HK-2 (cell line): Measurements from ENCODE around the gene PRKAR1A.
"Not testable (repeated sequence)": the region's sequence is repeated elsewhere in the genome, so short reads cannot be mapped to it uniquely, and the experiment has no call there.

Experiments used
- DNase-seq: peaks from one replicate; pipeline ENCODE4 v3.0.0-alpha.2; 2018; ENCODE audit not compliant: unreplicated experiment

PRKAR1A gene

DNA sequence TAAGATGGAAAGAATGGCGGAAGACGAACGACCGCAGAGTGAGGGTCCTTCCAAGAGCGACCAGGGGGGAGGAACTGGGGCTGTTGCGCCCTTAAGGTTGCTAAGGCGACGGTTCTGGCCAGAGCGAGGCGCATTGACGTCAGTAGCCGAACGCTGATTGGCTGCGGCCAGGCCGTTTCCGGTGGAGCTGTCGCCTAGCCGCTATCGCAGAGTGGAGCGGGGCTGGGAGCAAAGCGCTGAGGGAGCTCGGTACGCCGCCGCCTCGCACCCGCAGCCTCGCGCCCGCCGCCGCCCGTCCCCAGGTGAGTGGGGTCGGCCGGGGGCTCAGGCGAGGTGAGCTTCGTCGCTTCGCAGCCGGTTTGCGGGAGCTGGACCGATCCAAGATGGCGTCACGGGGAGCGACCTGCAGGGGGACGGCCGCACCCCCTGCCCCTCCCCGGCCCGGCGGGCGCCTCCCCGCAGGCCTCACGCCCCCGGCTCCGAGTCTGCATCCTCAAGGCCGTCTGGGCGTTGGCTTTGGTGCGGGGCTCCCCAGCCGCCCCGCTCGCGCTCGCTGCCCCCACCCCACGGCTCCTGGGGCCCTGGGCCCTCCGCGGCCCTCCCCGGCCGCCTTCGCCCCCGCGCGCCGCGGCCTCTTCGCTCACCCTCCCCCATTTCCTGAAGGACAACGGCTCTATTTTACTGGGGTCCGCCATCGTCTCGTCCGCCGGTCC lies at the start of gene PRKAR1A:
PRKAR1A (plus strand) TSS at position 184 of the 713 bp plus-strand sequence. CDS start 2,970 bp downstream, outside the sequence.
- peak; percentile 91 for DNase-seq

DNA sequence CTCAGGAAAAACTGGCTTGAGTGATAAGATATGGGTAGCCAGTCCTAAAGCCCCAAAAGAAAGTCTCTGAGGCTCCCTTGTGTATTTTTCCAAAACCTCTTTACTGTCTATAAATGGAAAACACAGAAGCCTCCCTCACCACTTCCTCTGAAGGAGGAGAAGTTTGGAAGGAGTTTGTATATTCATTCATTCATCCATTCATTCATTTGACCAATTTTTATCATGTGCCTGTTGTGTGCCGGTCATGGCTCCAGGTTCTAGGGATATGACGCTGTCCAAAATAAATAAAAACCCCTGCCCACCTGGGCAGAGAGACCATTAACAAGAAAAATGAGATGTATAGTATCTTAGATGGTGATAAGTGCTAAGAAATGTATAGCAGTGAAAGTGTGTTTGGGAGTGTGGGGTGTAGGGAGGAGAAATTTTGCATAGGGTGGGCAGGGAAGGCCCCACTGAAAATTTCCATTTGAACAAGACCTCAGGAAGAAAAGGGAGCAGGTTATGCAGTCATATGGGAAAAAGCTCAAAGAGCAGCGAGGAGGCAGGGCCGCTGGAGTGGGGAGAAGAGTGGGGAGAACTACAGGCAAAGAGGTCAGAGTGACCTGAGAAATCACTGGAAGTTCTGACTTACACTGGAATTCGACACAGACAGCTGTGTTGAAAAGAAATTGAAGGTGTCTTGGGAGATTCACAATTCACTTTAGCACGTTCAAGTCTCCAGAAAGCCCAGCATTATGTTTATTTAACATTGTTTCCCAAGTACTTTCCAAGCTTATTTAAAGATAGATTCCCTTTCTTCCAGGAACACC lies 48.8 kb upstream of the PRKAR1A start:
- no peak for DNase-seq

DNA sequence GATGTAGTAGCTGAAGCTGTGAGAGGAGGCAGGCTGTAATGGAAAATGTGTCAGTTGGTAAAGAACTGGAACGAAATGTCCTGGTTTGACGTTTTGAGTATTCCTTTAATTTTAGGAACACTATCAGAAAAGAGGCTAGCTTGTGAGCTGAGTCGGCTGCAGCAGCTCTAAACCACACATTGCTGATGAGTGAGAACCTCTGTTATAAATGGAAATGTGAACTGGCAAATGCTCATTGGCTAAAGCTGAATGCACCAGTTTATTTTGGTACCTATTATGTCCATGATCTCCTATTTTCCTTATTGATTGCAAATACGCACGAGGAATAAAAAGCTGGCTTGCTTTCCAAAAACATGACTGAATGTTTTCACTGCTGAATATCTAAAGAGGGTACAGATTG lies 43.9 kb upstream of the PRKAR1A start:
- no peak for DNase-seq

DNA sequence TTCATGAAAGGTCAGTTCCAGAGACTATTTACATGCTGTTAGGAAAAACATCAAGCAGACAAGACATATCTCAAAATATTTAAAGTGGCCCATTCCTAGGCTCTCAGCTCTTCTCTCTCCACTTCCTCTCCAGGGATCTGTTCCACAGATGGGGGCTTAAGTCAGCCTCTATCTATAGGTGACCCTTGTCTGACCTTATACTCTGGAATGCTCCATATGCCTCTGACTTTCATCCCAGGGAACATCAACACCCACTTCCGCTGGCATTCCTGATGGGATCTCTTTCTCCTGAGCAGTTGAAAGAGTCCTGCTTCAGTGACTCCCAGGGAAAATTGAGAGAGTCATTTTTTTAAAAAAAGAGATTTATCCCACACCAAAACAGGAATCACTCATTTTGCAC lies 43.4 kb upstream of the PRKAR1A start:
- DNase-seq, result no peak

DNA sequence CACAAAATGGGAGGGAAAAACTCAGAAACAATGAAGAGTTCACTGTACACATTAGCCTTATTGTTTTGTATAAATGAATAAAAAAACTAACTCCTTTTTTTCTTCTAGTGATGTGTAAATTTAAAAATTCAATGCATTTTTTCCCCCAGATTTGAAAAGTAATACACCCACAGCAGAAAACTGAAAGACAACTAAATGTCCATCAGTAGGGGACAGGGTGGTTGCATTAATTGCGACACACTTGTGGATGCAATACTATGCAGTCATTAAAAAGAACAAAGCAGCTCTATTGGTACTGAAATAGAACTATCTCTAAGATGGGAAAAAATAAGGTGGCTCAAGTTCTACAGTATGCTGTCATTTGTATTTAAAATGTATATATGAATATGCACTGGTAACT lies 41.3 kb upstream of the PRKAR1A start:
- DNase-seq, result no peak

GRCh38 chr17:68480885-68481284 lies 31.3 kb upstream of the PRKAR1A start:
- no peak for DNase-seq

GRCh38 chr17:68482576-68483041 lies 29.6 kb upstream of the PRKAR1A start:
- DNase-seq, result no peak

DNA sequence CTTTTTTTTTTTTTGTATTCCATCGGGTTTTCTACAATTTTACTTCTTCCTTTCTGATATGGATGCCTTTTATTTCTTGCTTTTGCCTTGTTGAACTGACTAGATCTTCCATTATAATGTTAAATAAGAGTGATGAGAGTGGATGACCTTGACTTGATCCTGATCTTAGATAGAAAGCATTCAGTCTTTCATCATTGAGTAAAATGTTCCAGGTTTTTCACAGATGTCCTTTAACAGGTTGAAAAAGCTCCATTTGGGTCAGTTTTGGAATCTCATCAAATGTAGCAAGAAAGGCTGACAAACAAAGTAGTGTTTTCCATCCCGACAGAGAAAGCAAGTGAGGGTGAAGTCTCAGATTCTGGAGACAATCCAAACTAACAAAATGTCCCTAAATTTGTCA lies 27.8 kb upstream of the PRKAR1A start:
- no peak for DNase-seq

GRCh38 chr17:68489919-68490318 lies 22.3 kb upstream of the PRKAR1A start:
- DNase-seq, result no peak

GRCh38 chr17:68491381-68492231 lies 20.6 kb upstream of the PRKAR1A start:
- no peak for DNase-seq

DNA sequence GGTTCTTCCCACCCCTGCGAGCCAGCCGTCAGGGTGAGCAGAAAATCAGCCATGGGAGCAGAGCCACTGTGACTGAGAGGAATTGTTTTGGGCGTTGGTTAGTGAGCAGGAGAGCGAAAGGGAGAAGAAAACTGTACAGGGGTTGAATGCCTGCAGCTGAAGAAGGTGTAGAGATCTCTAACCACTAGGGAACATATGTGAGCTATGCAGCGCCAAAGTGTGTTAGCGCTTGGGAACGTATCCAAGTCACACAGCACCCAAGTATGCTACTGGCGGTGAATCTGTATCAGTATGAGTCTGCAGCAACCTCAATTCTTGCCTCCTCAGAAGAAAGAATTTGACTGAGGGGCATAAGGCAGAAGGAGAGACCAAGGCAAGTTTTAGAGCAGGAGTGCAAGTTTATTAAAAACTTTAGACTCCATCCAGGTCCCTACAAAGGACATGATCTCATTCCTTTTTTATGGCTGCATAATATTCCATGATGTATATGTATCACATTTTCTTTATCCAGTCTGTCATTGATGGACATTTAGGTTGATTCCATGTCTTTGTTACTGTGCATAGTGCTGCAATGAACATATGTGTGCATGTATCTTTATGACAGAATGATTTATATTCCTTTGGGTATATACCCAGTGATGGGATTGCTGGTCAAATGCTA lies 19.7 kb upstream of the PRKAR1A start:
- DNase-seq, result not testable (repeated sequence)

DNA sequence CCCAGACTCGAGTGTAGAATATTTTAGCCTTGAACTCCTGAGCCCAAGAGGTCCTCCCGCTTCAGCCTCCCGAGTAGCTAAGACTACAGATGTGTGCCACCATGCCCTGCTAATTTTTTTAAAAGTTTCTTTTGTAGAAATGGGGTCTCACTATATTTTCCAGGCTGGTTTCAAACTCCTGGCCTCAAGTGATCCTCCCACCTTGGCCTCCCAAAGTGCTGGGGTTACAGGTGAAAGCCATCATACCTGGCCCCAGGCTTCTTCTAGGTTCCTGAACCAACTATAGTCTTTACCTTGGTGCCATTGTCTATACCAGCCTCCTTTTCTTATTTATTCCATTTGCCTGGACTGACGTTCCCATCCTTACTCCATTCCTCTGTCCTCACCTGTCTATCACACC lies 17.1 kb upstream of the PRKAR1A start:
- no peak for DNase-seq

GRCh38 chr17:68497885-68498319 lies 14.3 kb upstream of the PRKAR1A start:
- no peak for DNase-seq

GRCh38 chr17:68498479-68499326 lies 13.5 kb upstream of the PRKAR1A start:
- DNase-seq, result no peak

DNA sequence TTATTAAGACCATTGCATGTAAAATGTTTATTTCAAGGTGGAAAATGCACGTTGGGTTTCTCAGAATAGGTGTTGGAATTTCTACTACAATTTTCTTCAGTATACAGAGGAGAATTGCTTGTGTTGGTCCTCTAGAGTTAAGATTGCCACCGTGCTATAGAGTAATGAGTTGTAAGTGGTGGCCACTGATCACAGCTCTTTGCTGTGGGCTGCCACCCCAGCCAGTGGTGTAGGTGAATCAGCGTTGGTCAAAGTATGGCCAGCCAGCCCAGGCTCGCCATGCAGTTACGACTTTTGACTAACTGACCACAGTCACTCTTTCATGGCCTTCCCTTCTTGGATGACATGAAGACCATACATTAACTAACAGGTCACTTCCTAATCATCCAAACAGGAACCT lies 12.6 kb upstream of the PRKAR1A start:
- no peak for DNase-seq

- DNase-seq, result no peak
Measured at GRCh38 chr17:68501074-68501473, 11.2 kb upstream of the PRKAR1A start.

DNA sequence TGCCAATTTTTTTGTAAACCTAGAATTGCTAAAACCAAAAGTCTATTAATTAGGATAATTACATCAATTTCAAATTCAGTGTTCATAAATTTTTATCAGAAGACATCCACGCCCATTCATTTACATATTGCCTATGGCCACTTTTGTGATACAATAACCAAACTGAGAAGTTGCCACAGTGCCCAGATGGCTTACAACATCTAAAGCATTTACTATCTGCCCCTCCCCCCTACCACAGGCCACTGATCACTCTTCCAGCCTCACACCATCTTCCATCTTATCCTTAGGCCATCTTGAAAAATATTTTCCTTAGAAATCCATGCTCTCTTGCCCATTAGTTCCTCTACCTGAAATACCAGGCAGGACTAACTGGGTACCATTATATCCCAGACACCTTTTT lies 6.3 kb upstream of the PRKAR1A start:
- DNase-seq, result no peak

- no peak for DNase-seq
Measured at GRCh38 chr17:68507576-68507975, 4.7 kb upstream of the PRKAR1A start.

- DNase-seq, result peak; percentile 19
Measured at GRCh38 chr17:68509141-68510057, 2.8 kb upstream of the PRKAR1A start.

- DNase-seq, result no peak
Measured at GRCh38 chr17:68511254-68511670, 968 bp upstream of the PRKAR1A start.
